K562 (cell line): ENCODE results near the gene MEGF11. TPM values are rescaled to one million over a fixed set of nuclear protein-coding genes. Genes with fewer than 3 reads are reported as not detected.

Source experiments
- ATAC-seq: fragments of 200-7000 bp; cut with Tn5 transposase; 3 replicates; pipeline ENCODE4 v1.9.1; 2020; ENCODE audit warnings: moderate library complexity
- BruUV-seq: library from RNA; stranded (reverse); fragments of 400-500 nt; replicated peaks from 2 replicates; lab custom pipeline; 2021; lab: Mats Ljungman, UMichigan
- CTCF ChIA-PET: fragments of 300-600 bp; formaldehyde crosslinking; extraction: SDS; loops from one replicate; lab custom pipeline; 2021; ENCODE audit warnings: low intra/inter-chr PET ratio; lab: Yijun Ruan, JAX
- POLR2A ChIA-PET: fragments of 300-600, 350-650 bp; sonication (Branson Sonifier 250); formaldehyde crosslinking; extraction: SDS; loops from one replicate; lab custom pipeline; 2021; ENCODE audit warnings: antibody characterized with exemption, inconsistent platforms; lab: Yijun Ruan, JAX
- DNase-seq, 4 experiments: peaks; one replicate each; pipeline versions ENCODE4 v3.0.0 to v3.0.0-alpha.2; 2011 to 2018; ENCODE audit warnings: low spot score in 3 of 4, mixed read lengths in 3 of 4; ENCODE audit errors: extremely low read depth in 1 of 4
- FAIRE-seq: peaks from 2 replicates; lab custom pipeline; 2011; peaks lifted over from hg19 to GRCh38; lab: Jason Lieb, UNC
- H2AFZ ChIP-seq: 2 replicates; pipeline ENCODE4 v1.6.0; 2011; ENCODE audit warnings: low read depth, low read length, control low read depth, inconsistent platforms
- H3K27ac ChIP-seq: fragments of 200-600 bp; 3 replicates; pipeline ENCODE4 v1.8.0; 2011; ENCODE audit warnings: low read depth, mild to moderate bottlenecking, control low read depth, inconsistent platforms, low read length, moderate library complexity, mixed read lengths; ENCODE audit errors: extremely low read depth
- H3K27me3 ChIP-seq, 2 experiments: fragments of 300-600 bp in 1 of 2; 2 replicates in 1 of 2; 3 replicates in 1 of 2; pipeline versions ENCODE4 v1.6.0 to v1.8.0; 2011; ENCODE audit warnings: inconsistent platforms in 2 of 2, low read length in 2 of 2, mild to moderate bottlenecking in 1 of 2, mixed read lengths in 1 of 2, moderate library complexity in 1 of 2; ENCODE audit not compliant: control insufficient read depth in 2 of 2, insufficient read depth in 2 of 2
- H3K36me3 ChIP-seq: fragments of 300-600 bp; 3 replicates; pipeline ENCODE4 v1.8.0; 2011; ENCODE audit warnings: mild to moderate bottlenecking, low read length, inconsistent platforms; ENCODE audit not compliant: control insufficient read depth, insufficient read depth
- H3K4me1 ChIP-seq, 2 experiments: fragments of 200-600 bp in 1 of 2; replicated peaks in 1 of 2; 2 replicates in 1 of 2; 3 replicates in 1 of 2; pipeline versions ENCODE4 v1.5.1 to v1.8.0; 2011; ENCODE audit warnings: inconsistent platforms in 2 of 2, low read length in 2 of 2, mild to moderate bottlenecking in 1 of 2, mixed read lengths in 1 of 2, moderate library complexity in 1 of 2; ENCODE audit not compliant: control insufficient read depth in 2 of 2, insufficient read depth in 2 of 2
- H3K4me2 ChIP-seq: 2 replicates; pipeline ENCODE4 v1.6.1; 2011; ENCODE audit warnings: low read length, control low read depth, inconsistent platforms, mixed read lengths; ENCODE audit not compliant: insufficient read depth
- H3K4me3 ChIP-seq: fragments of 200-600 bp; sonication (generic), shearing (Covaris generic); 2 replicates; pipeline ENCODE4 v1.5.1; 2016; ENCODE audit warnings: control low read depth, inconsistent platforms
- H3K79me2 ChIP-seq: fragments of 200-600 bp; 3 replicates; pipeline ENCODE4 v1.8.0; 2011; ENCODE audit warnings: low read length, inconsistent platforms; ENCODE audit not compliant: control insufficient read depth, insufficient read depth
- H3K9ac ChIP-seq, 2 experiments: 2 replicates each; pipeline versions ENCODE4 v1.6.0 to v1.6.1; 2011; ENCODE audit warnings: low read depth in 2 of 2, low read length in 2 of 2, control low read depth in 1 of 2, inconsistent platforms in 1 of 2, mild to moderate bottlenecking in 1 of 2, mixed read lengths in 1 of 2; ENCODE audit not compliant: insufficient read depth in 1 of 2
- H3K9me1 ChIP-seq: one replicate; pipeline ENCODE4 v1.6.0; 2011; ENCODE audit warnings: inconsistent platforms, mild to moderate bottlenecking, low read length, moderate library complexity; ENCODE audit not compliant: control insufficient read depth, insufficient read depth
- H3K9me3 ChIP-seq: replicated peaks from 2 replicates; pipeline ENCODE4 v1.5.1; 2011; ENCODE audit warnings: low read depth, low read length, inconsistent platforms; ENCODE audit not compliant: control insufficient read depth, insufficient read depth
- H4K20me1 ChIP-seq: replicated peaks from 2 replicates; pipeline ENCODE4 v1.6.1; 2011; ENCODE audit warnings: low read length, inconsistent platforms, mixed read lengths; ENCODE audit not compliant: control insufficient read depth, insufficient read depth
- BCL6 ChIP-seq: fragments of 250-450 bp; sonication (Bioruptor Pico); IDR thresholded peaks from 2 replicates; pipeline ENCODE4 v1.4.0; 2020
- KDM1A ChIP-seq, 2 experiments: fragments of 450-650 bp; IDR thresholded peaks; 2 replicates each; pipeline ENCODE4 v1.6.1; 2016; ENCODE audit warnings: mild to moderate bottlenecking in 2 of 2
- MCM5 ChIP-seq: fragments of 450-650 bp; IDR thresholded peaks from 2 replicates; pipeline ENCODE4 v1.6.1; 2016; ENCODE audit warnings: low read depth
- PHF21A ChIP-seq: fragments of 450-650 bp; IDR thresholded peaks from 2 replicates; pipeline ENCODE4 v1.6.1; 2017; ENCODE audit warnings: low read depth, borderline replicate concordance
- RCOR1 ChIP-seq, 2 experiments: IDR thresholded peaks; 2 replicates each; pipeline ENCODE4 v1.6.1; 2012; ENCODE audit warnings: low read depth in 2 of 2, low read length in 2 of 2, borderline replicate concordance in 1 of 2, improper control_type of control experiment in 1 of 2
- WGBS: fragments of 100-300 bp; shearing (Covaris generic); methylation state at CpG from one replicate; pipeline ENCODE4 v1.1.6; 2016; ENCODE audit warnings: low coverage, mixed read lengths; ENCODE audit not compliant: insufficient coverage; ENCODE audit errors: missing lambda C conversion rate; 5-methylcytosine and 5-hydroxymethylcytosine counted together
- in situ Hi-C: fragments of 300-500 bp; cut with MboI; formaldehyde crosslinking; loops from 4 replicates; pipeline ENCODE4 v1.15.0; 2018; ENCODE audit warnings: inconsistent platforms, mixed read lengths
- intact Hi-C: fragments of 100-400 bp; cut with micrococcal nuclease; formaldehyde crosslinking; loops from 2 replicates; pipeline ENCODE4 v1.14.2; 2022
- polyA plus RNA-seq, 8 experiments: library from polyadenylated mRNA; depleted of rRNA in 4 of 8; stranded (reverse) in 5 of 8; unstranded in 3 of 8; fragments of >200 nt; fragmentation: Nextera tagmentation in 2 of 8; fragmentation: Illumina TruSeq in 1 of 8; extraction: Ambion mirVana in 2 of 8; extraction: Trizol in 1 of 8; gene quantifications; 2 replicates each; pipeline versions ENCODE4 v1.2.1 to v1.2.3, GENCODE V29; 2011 to 2014; ENCODE audit warnings: inconsistent platforms in 1 of 8, missing spikeins in 1 of 8
- total RNA-seq, 7 experiments: library from RNA; depleted of rRNA in 6 of 7; stranded (reverse); fragments of >200 nt in 6 of 7; fragmentation: Illumina TruSeq in 2 of 7; extraction: Trizol in 2 of 7; gene quantifications; 2 replicates each; pipeline versions ENCODE4 v1.2.1 to v1.2.3, GENCODE V29; 2011 to 2021; ENCODE audit warnings: low replicate concordance in 1 of 7

The MEGF11 gene
- total and polyA plus RNA-seq, 9 of the 15 experiments (the other 6 are each of a cell fraction or from before 2014, with no cell fraction given), result 0.06 to 0.23 (median 0.20) TPM; not detected in 6

DNA sequence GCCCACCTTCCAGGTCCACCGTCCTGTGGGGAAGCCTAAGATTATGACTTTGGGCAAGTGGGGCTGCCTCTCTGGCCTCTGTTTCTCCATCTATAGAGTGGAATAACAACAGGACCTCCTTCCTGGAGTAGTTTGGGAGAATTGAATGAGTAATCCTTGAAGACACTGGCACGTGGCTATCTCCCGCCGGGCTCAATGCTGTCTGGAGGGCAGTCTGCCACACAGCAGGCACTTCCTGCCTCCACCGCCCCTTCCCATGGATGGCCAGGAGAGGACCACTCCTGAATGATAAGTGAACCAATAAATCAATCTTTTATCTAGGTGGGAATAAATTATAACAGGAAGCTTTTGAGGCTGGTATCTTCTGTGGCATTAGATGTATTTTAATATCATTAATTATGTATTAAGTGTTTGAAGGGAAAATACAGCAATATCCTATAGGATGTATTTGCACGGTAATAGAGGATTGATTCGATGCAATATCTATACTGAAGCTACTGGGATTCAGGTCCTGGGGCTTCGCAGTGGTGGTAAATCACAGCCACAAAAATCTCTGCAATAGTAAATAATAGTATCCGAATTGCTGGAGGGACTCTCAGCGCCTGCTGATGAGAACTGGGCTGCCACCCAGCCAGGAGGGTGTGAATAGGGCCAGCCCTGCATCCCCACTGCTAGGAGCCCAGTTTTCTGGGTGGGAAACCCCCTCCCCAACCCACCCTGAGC, 15.9 kb downstream of the MEGF11 start:
- H3K4me2 ChIP-seq, result no peak overlapping the region
- TF ChIP-seq MCM5, result no peak
- peak in 1 of 2 experiments; percentile 43; a peak in 1 of 4 replicates for TF ChIP-seq RCOR1 (IDR thresholded peaks at IDR 0.05; ENCODE audit: borderline replicate concordance in 1 of 2, low read depth in 2 of 2, low read length in 2 of 2)
- TF ChIP-seq BCL6 (CRISPR knock-in tag), result no peak
- 0 out of 2 replicates have a peak, but pooled peaks have one; percentile 37 for TF ChIP-seq PHF21A
- TF ChIP-seq KDM1A (IDR thresholded peaks at IDR 0.05), result peak; percentile 56 to 63
- H4K20me1 ChIP-seq, result no peaks in the 10 kb centered on the region; the same call in 1 of the 2 replicates
- FAIRE-seq (no peak), DNase-seq (no peak), ATAC-seq (no peak)
- peaks cover 3 to 11% of the 10 kb centered on the region in 2 experiments; a peak in 3 of 5 replicates for H3K4me1 ChIP-seq
- no peak overlapping the region for H3K4me3 ChIP-seq
- no peak overlapping the region for H2AFZ ChIP-seq
- no peaks in the 10 kb centered on the region for H3K79me2 ChIP-seq
- no peaks in the 10 kb centered on the region for H3K9me1 ChIP-seq
- no peaks in the 10 kb centered on the region for H3K9me3 ChIP-seq
- H3K27ac ChIP-seq, result no peak overlapping the region
- ChIA-PET POLR2A (interaction anchor here (0.6 kb wide), 1 partner anchor 19 kb away, joined by 3 read pairs; no protein-coding TSS in a partner anchor), CTCF (no interaction called here)
- WGBS, result 2% methylated on average over 10 of the region's 10 CpGs
- peaks cover 4 to 44% of the 10 kb centered on the region in 2 experiments; a peak in 3 of 5 replicates for H3K27me3 ChIP-seq
- in situ Hi-C loops (no loop called here), intact Hi-C loops (loop anchor here (10.0 kb wide), 1 partner anchor 47 kb away; no protein-coding TSS in a partner anchor)
- H3K36me3 ChIP-seq, result no peaks in the 10 kb centered on the region
- H3K9ac ChIP-seq, result no peak overlapping the region
- BruUV-seq, result no TSS peak
